Activated CD4-positive, alpha-beta T cell treated with anti-CD3 and anti-CD28 coated beads for 4 hours (primary cell): ENCODE data around the gene SPATC1L.
"Not testable (repeated sequence)": the region's sequence is repeated elsewhere in the genome, so short reads cannot be mapped to it uniquely, and the experiment has no call there.

Experiments used
- DNase-seq, 2 donors: peaks; one replicate each; pipeline ENCODE4 v3.0.0-alpha.2; 2020

The SPATC1L gene

DNA sequence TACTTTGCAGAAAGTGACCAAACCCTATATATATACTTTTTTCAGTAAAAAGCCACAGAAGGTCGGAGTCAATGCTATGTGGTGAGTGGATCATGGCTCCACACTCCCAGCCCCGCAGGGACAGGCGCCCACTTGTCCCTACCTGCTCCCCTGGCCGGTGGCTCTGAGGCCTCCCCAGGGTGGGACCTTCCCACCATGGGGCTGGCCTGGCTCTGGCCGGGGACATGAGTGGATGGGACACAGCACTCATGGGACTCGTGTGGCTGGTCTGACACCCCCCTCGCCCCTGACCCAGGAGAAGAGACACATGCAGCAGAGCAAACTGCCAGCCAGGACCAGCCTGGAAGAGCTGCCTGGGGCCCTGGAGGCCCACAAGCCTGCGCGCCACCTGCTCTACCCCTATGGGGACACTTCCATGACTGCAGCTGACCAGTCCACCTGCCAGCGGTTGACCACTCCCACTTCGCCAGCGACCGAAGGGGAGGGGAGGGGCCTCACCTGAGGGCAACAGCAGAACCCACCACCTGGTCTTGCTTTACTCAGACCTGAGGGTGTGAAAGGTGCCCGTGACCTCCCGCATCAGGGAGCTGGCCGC lies 2.2 kb downstream of the SPATC1L start:
- DNase-seq = no peak

DNA sequence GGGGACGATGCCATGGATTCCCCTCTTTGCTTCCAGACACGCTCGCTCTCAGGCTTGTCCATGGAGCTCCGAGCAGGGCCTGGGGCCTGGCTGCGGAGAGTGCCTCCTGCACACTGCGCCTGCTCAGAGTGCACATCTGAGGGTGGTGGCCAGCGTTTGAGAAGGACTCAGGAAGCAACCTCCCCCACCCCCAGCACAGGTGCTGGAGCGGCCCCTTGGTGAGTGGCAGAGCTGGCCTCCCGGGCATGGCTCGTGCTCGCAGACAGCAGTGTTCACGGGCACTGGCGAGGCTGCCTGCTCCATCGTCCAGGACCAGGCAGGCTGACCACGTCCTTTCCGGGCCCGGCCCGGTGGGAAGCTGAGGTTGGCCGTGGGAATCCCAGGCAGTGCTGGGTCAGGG lies 2.8 kb downstream of the SPATC1L start:
- no peak for DNase-seq

DNA sequence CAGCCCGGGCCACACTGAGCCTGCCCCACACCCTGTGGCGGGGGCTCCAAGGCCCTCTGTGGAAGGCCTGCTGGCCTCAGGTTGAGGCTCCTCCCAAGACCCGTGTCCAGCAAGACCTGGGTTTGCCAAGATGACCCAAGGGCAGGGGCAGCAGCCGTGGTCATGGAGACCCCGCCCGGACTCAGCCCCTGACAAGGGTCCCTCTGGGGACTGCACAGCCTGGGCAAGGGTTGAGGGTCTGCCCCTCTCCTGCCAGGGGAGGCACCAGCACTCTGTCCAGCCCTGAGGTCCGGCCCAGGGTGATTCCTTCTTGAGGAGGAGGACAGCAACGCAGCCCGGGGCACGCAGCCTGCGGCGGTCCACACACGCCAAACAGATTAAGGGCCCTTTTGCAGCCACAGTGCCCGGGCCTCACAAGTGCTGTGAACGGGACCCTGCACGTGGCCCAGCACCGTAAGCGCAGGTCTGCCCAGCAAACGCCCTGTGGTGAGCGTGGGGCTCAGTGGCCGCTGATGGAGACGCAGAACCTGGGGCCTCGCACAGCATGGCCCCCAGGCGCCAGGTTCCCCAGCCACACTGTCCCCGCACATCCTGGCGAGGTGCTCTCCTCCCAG lies 3.4 kb downstream of the SPATC1L start:
- no peak for DNase-seq

DNA sequence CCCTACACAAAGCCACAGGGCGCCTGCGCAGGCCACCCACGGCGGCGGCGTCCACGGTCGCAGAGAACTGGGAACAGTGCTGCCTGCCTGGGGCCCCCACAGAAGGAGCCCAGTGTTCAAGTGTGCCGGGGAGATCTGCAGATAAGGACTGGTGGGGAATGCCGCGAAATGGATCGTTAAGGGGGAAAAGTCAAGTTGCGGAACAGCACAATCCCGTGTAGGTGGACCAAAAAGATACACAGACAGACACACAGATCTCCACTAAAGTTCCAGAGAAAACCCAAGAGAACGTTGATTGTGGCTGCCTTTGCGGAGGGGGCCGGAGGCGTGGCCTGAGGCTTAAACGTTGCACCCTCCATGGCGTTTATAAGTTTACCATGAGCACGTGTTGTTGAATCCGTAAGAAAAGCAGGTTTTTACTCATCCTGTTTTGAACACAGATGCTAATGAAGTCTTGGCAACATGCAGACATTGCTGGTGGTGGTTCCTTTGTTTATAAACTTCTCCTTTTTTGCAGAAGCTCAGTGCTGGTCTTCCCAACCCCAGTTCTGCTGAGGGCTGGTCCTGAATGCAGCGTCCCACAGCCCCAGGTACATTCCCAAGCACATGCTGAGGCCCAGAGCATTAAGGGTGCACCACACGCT lies 4.1 kb downstream of the SPATC1L start:
- no peak for DNase-seq

- no peak for DNase-seq
Measured at GRCh38 chr21:46179708-46180078, 4.6 kb downstream of the SPATC1L start.

- no peak for DNase-seq
Measured at GRCh38 chr21:46178961-46179360, 5.3 kb downstream of the SPATC1L start.

DNA sequence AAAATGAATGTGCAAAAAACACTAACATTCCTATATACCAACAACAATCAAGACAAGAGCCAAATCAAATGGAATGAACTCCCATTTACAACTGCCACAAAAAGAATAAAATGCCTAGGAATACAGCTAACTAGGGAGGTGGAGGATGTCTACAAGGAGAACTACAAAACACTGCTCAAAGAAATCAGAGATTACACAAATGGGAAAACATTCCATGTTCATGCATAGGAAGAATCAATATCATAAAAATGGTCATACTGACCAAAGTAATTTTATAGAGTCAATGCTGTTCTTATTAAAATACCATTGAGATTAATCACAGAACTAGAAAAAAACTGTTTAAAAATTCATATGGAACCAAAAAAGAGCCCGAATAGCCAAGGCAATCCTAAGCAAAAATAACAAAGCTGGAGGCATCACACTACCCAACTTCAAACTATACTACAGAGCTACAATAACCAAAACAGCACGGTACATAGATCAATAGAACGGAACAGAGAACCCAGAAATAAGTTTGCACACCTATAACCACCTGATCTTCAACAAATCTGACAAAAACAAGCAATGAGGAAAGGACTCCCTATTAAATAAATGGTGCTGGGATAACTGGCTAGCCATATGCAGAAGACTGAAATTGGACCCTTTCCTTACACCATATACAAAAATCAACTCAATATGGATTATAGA lies 7.7 kb downstream of the SPATC1L start:
- DNase-seq = not testable (repeated sequence)

- DNase-seq = no peak
Measured at GRCh38 chr21:46173573-46173972, 10.7 kb downstream of the SPATC1L start.

- no peak for DNase-seq
Measured at GRCh38 chr21:46172863-46173528, 11.3 kb downstream of the SPATC1L start.

GRCh38 chr21:46171996-46172862 lies 12.0 kb downstream of the SPATC1L start:
- no peak for DNase-seq

- no peak for DNase-seq
Measured at GRCh38 chr21:46171585-46171984, 12.7 kb downstream of the SPATC1L start.

DNA sequence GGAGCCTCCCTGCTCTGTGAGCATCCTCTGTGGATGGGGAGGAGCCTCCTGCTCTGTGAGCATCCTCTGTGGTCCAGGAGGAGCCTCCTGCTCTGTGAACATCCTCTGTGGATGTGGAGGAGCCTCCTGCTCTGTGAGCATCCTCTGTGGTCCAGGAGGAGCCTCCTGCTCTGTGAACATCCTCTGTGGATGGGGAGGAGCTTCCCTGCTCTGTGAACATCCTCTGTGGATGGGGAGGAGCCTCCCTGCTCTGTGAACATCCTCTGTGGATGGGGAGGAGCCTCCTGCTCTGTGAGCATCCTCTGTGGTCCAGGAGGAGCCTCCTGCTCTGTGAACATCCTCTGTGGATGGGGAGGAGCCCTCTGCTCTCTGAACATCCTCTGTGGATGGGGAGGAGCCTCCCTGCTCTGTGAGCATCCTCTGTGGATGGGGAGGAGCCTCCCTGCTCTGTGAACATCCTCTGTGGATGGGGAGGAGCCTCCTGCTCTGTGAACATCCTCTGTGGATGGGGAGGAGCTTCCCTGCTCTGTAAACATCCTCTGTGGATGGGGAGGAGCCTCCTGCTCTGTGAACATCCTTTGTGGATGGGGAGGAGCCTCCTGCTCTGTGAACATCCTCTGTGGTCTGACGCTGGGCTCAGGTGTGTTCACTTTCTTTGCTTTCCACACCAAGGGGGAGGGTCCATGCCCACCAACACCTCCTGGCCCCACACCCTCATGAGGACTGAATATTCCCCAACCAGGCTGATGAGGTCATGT lies 13.6 kb downstream of the SPATC1L start:
- not testable (repeated sequence) for DNase-seq

DNA sequence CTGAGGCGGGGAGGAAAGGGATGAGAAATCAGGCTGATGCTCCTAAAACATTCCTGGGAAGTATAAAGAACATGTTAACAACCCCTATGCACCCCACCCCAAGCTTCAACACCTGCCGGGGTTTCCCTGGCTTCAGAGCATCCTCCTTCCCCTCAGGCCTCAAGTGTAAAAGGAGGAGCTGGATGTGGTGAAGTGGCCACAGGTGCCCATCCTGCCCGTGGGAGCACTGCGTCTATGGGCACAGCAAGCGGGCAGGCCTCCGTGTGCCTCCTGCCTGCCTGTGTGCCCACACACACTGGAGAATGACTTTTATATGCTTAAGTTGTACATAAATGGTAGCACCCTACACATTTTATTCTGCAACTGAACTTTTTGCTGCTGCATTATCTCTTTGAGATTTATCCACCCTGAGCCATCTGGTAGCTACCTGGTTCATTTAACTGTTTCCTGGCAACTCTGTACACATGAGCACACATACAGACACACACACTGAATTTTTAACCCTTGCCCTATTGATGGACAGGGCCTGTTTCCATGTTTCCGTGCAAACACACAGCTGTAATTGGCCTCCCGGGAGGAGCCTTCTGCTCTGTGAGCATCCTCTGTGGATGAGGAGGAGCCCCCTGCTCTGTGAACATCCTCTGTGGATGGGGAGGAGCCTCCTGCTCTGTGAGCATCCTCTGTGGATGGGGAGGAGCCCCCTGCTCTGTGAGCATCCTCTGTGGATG lies 15.4 kb downstream of the SPATC1L start:
- no peak for DNase-seq

DNA sequence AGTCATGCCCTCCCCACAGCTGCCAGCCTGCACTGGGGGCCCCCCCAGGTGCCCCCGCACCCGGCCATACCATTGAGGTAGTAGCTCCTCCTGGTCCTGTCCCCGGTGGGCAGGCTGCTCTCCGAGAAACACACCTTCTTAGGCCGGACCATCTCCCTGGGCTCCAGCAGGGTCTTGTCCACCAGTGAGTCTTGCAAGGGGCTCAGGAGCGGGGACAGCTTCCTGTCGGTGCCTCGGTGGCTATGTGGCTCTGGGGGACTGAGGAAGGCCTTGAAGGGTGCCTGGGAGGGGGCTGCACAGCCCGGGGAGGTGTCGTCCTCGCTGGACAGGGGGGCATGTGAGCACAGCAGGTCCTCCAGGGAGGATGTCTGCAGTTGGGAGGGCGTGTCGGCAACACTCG lies 16.0 kb downstream of the SPATC1L start:
- DNase-seq = no peak

DNA sequence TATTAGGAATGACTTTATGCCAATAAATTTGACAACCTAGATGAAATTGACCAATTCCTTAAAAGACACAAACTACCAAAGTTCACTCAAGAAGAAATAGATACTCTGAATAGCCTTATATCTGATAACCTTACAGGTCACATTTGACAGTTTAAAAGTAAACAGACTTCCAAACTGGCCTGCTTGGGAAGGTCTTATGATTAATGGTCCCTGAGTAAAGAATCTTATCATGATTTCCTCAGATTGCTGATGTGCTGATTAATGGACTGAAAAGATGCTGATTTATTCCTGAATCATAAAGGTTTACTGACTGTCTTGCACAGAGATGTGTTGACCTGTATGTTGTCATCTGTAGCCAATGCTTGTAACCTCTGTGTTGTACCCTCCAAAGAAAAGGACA lies 19.2 kb downstream of the SPATC1L start:
- no peak for DNase-seq

DNA sequence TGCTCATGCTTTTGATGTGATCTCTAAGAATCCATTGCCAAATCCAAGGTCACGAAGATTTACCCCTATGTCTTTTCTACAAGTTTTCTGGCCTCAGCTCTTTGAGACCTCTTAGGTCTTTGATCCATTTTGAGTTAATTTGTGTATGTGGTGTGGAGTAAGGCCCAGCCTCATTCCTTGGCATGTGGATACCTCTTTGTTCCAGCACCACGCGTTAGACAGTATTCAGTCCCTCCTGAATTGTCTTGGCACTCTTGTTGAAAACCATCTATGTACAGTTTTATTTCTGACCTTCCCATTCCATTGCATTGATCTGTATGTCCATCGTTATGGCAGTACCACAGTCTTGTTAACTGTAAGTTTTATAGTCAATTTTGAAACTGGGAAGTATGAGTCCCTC lies 20.9 kb downstream of the SPATC1L start:
- DNase-seq = no peak

GRCh38 chr21:46161633-46162592 lies 22.3 kb downstream of the SPATC1L start:
- DNase-seq = no peak

DNA sequence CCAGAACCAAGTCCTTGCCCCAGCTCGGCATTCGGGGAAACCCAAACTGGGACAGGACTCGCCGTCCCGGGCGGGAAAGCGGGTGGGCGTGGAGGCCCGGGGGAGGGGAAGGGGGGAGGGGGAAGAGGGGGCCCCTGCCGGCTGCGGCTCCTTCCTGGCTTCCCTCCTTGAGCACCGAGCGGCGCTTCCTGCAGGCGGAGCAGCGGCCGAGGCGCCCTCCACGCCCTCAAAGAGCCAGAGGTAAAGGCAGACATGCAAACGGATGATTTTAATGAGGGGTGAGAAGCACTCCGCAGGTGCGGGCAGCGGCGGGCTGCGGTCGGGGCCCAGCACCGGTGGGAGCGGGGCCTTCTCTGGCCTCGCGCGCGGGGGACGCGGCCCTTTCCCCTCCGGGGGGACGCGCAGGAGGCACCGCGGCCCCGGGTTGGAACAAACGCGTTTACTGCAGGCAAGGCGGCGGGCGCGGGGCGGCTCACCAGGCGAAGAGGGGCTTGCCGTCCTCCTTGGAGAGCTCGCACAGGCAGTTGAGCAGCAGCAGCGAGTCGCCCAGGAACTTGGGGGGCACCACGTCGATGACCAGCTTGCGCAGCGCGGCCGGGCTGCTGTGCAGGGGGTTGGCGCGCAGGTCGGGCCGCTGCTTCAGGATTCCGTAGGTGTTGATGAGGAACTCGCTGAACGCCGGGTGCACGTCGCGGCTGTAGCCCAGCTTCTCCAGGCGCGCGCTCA lies 23.2 kb downstream of the SPATC1L start:
- DNase-seq = no peak

DNA sequence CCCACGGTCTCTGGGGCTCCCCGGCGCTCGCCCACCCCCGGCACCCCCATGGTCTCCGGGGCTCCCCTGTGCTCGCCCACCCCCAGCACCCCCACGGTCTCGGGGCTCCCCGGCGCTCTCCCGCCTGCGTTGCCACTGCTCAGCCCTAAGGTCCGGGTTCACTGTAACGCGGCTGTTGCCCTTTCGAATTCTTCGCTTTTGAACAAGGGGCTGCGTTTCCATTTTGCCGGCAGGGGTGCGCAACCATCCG lies 23.7 kb downstream of the SPATC1L start:
- no peak for DNase-seq
